Panc1 (cell line): ENCODE measurements around the gene PRDM2. TPM values are rescaled to one million over a fixed set of nuclear protein-coding genes. Genes with fewer than 3 reads are reported as not detected.

Experiments
- ATAC-seq: fragments of 200-7000 bp; cut with Tn5 transposase; 2 replicates; pipeline ENCODE4 v1.9.1; 2020; ENCODE audit warnings: mild to moderate bottlenecking, moderate library complexity
- BruUV-seq: library from RNA; stranded (reverse); fragments of 400-500 nt; replicated peaks from 2 replicates; lab custom pipeline; 2021; lab: Mats Ljungman, UMichigan
- CTCF ChIA-PET: fragments of 300-600 bp; sonication (Branson Sonifier 250); formaldehyde crosslinking; loops from one replicate; lab custom pipeline; 2022; ENCODE audit warnings: antibody characterized with exemption; lab: Charles Lee
- POLR2A ChIA-PET: fragments of 300-600 bp; sonication (Branson Sonifier 250); formaldehyde crosslinking; loops from one replicate; lab custom pipeline; 2022; ENCODE audit warnings: antibody characterized with exemption; lab: Charles Lee
- DNase-seq: peaks from one replicate; pipeline ENCODE4 v3.0.0-alpha.2; 2010; ENCODE audit warnings: low read depth, low spot score
- H3K27ac ChIP-seq: 2 replicates; pipeline ENCODE4 v1.5.1; 2011; ENCODE audit warnings: mild to moderate bottlenecking, low read length, inconsistent platforms
- H3K27me3 ChIP-seq: fragments of 200-500 bp; sonication (Bioruptor generic); 2 replicates; pipeline ENCODE4 v1.6.0; 2014; ENCODE audit warnings: low read length, inconsistent platforms; ENCODE audit not compliant: control insufficient read depth, insufficient read depth
- H3K36me3 ChIP-seq: fragments of 200-500 bp; sonication (Bioruptor generic); 2 replicates; pipeline ENCODE4 v1.5.1; 2014; ENCODE audit warnings: inconsistent platforms, mild to moderate bottlenecking, low read length, moderate library complexity; ENCODE audit not compliant: control insufficient read depth, insufficient read depth
- H3K4me1 ChIP-seq: 2 replicates; pipeline ENCODE4 v1.5.1; 2011; ENCODE audit warnings: inconsistent platforms, mild to moderate bottlenecking, low read length, moderate library complexity; ENCODE audit not compliant: control insufficient read depth, insufficient read depth
- H3K4me3 ChIP-seq, 2 experiments: 2 replicates each; pipeline ENCODE4 v1.5.1; 2011 to 2012; ENCODE audit warnings: low read depth in 2 of 2, low read length in 2 of 2, mild to moderate bottlenecking in 2 of 2, inconsistent platforms in 1 of 2, moderate library complexity in 1 of 2
- H3K9me3 ChIP-seq: fragments of 200-500 bp; sonication (Bioruptor generic); 2 replicates; pipeline ENCODE4 v1.5.1; 2014; ENCODE audit warnings: low read depth, mild to moderate bottlenecking, inconsistent platforms, low read length, moderate library complexity; ENCODE audit not compliant: control insufficient read depth, insufficient read depth
- CTCF ChIP-seq: fragments of 450-650 bp; IDR thresholded peaks from 2 replicates; pipeline ENCODE4 v1.5.1; 2017; ENCODE audit warnings: mild to moderate bottlenecking
- POLR2AphosphoS5 ChIP-seq: IDR thresholded peaks from 2 replicates; pipeline ENCODE4 v1.6.1; 2012; ENCODE audit warnings: mild to moderate bottlenecking, low read depth, low read length, moderate library complexity
- REST ChIP-seq, 2 experiments: IDR thresholded peaks; 2 replicates each; pipeline ENCODE4 v1.6.1; 2011 to 2012; ENCODE audit warnings: low read depth in 2 of 2, control low read depth in 1 of 2, low read length in 1 of 2, mild to moderate bottlenecking in 1 of 2, moderate library complexity in 1 of 2; ENCODE audit not compliant: insufficient read depth in 1 of 2
- SIN3A ChIP-seq: IDR thresholded peaks from 2 replicates; pipeline ENCODE4 v1.6.1; 2012; ENCODE audit warnings: low read depth, mild to moderate bottlenecking, low read length, moderate library complexity, borderline replicate concordance; ENCODE audit not compliant: insufficient read depth
- TCF7L2 ChIP-seq: IDR thresholded peaks from 2 replicates; pipeline ENCODE4 v1.6.1; 2011; ENCODE audit warnings: mild to moderate bottlenecking, low read depth, low read length, inconsistent platforms
- in situ Hi-C: cut with HindIII; loops from 2 replicates; pipeline ENCODE4 v1.10.0; 2016; ENCODE audit warnings: low sequenced_read_pairs, low pct_unique_long_range_greater_than_20kb
- intact Hi-C: fragments of 100-400 bp; cut with micrococcal nuclease; formaldehyde crosslinking; loops from one replicate; pipeline ENCODE4 v1.10.0; 2022; ENCODE audit not compliant: unreplicated experiment
- total RNA-seq: library from RNA; stranded (reverse); gene quantifications from one replicate; pipeline ENCODE4 v1.2.1, GENCODE V29; 2021; ENCODE audit not compliant: unreplicated experiment

Gene PRDM2
- total RNA-seq, 1 experiment from 2014 or later: 40.3 TPM

- in situ Hi-C loops: no loop called here
Observed at GRCh38 chr1:13733711-13734110, 33.7 kb downstream of the PRDM2 start.

GRCh38 chr1:13735168-13735930 is 35.4 kb downstream of the PRDM2 start:
- ATAC-seq (no peak), DNase-seq (no peak)
- BruUV-seq: no TSS peak
- intact Hi-C loops (no loop called here), in situ Hi-C loops (no loop called here)
- ChIA-PET CTCF (interaction anchor here (0.6 kb wide), 1 partner anchor 11 kb away, joined by 3 read pairs; no protein-coding TSS in a partner anchor), POLR2A (no interaction called here)
- no peak overlapping the region for H3K27ac ChIP-seq
- H3K4me3 ChIP-seq: no peak overlapping the region
- H3K36me3 ChIP-seq: no peaks in the 10 kb centered on the region
- H3K9me3 ChIP-seq: no peaks in the 10 kb centered on the region
- TF ChIP-seq SIN3A: no peak
- no peak for TF ChIP-seq REST (IDR thresholded peaks at IDR 0.05; ENCODE audit: insufficient read depth in 1 of 2, low read depth in 2 of 2, low read length in 1 of 2)
- TF ChIP-seq POLR2AphosphoS5: no peak
- TF ChIP-seq TCF7L2: no peak
- TF ChIP-seq CTCF: no peak
- H3K4me1 ChIP-seq: no peaks in the 10 kb centered on the region
- H3K27me3 ChIP-seq: no peaks in the 10 kb centered on the region

More at GRCh38 chr1:13733711-13734110, 33.7 kb downstream of the PRDM2 start:
- TF ChIP-seq CTCF (no peak), TCF7L2 (no peak), SIN3A (no peak), REST (IDR thresholded peaks at IDR 0.05; ENCODE audit: insufficient read depth in 1 of 2, low read depth in 2 of 2, low read length in 1 of 2) (no peak), POLR2AphosphoS5 (no peak)
- Histone ChIP-seq H3K9me3 (no peaks in the 10 kb centered on the region), H3K27me3 (no peaks in the 10 kb centered on the region), H3K27ac (no peak overlapping the region), H3K36me3 (no peaks in the 10 kb centered on the region), H3K4me1 (no peaks in the 10 kb centered on the region), H3K4me3 (no peak overlapping the region)
- no peak for DNase-seq
- ChIA-PET POLR2A (no interaction called here), CTCF (interaction anchor here (0.6 kb wide), 1 partner anchor 41 kb away, joined by 8 read pairs; no protein-coding TSS in a partner anchor)
- no TSS peak for BruUV-seq
- intact Hi-C loops: no loop called here
- ATAC-seq: no peak
